Uterus (tissue), 4 donors: ENCODE data around the gene CLDN16. TPM values are rescaled to one million over a fixed set of nuclear protein-coding genes. Genes with fewer than 3 reads are reported as not detected.

Source experiments
- DNase-seq, 2 donors: peaks; one replicate each; pipeline ENCODE4 v3.0.0-alpha.2; 2019 to 2020
- H3K27ac ChIP-seq, 2 donors: fragments of 200-600 bp; sonication (generic); 1 replicate in 1 of 2; 2 replicates in 1 of 2; pipeline ENCODE4 v1.5.1; 2016 to 2018
- H3K27me3 ChIP-seq, 2 donors: fragments of 200-600 bp; sonication (generic); one replicate each; pipeline ENCODE4 v1.5.1; 2018 to 2019; ENCODE audit warnings: control low read depth in 1 of 2
- H3K36me3 ChIP-seq, 2 donors: fragments of 200-600 bp; sonication (generic); one replicate each; pipeline ENCODE4 v1.5.1; 2019; ENCODE audit warnings: control low read depth in 1 of 2
- H3K4me1 ChIP-seq, 2 donors: fragments of 200-600 bp; sonication (generic); one replicate each; pipeline ENCODE4 v1.5.1; 2018 to 2019; ENCODE audit warnings: control low read depth in 1 of 2
- H3K4me3 ChIP-seq, 2 donors: fragments of 200-600 bp; sonication (generic); 1 replicate in 1 of 2; 2 replicates in 1 of 2; pipeline ENCODE4 v1.5.1; 2018 to 2019; ENCODE audit warnings: mild to moderate bottlenecking in 1 of 2
- H3K9me3 ChIP-seq, 2 donors: fragments of 200-600 bp; sonication (generic); one replicate each; pipeline ENCODE4 v1.5.1; 2019; ENCODE audit warnings: control low read depth in 1 of 2
- POLR2A ChIP-seq, 2 donors: fragments of 450-650 bp; IDR thresholded peaks; one replicate each; pipeline ENCODE4 v1.6.1; 2016; ENCODE audit warnings: antibody characterized with exemption in 2 of 2, mild to moderate bottlenecking in 1 of 2, moderate library complexity in 1 of 2
- intact Hi-C: fragments of 100-400 bp; cut with DNase I; formaldehyde crosslinking; loops from one replicate; pipeline ENCODE4 v1.15.1; 2023; ENCODE audit warnings: low total_unique reads
- total RNA-seq, 4 donors: library from RNA; depleted of rRNA in 3 of 4; stranded (reverse); fragments of >200 nt in 3 of 4; gene quantifications; one replicate each; pipeline versions ENCODE4 v1.1.0 to v1.2.4, GENCODE V29; 2014 to 2023
- TF ChIP-seq, protein P1 (sequence below), 4 experiments: fragments of 200-600 bp in 2 of 4; fragments of 450-650 bp in 2 of 4; sonication (generic) in 2 of 4; IDR thresholded peaks; one replicate each; pipeline ENCODE4 v1.5.1; 2016 to 2019; ENCODE audit warnings: antibody characterized with exemption in 4 of 4, mild to moderate bottlenecking in 2 of 4, moderate library complexity in 1 of 4
- donor health status: DM: yes; HTN: yes; CAD: no.

Gene CLDN16
- total RNA-seq, 4 donors from 2014 or later = 0.07 to 0.58 TPM; not detected in 2

- Histone ChIP-seq H3K27ac (peak overlapping the region; percentile 34 to 56), H3K36me3 (no peaks in the 10 kb centered on the region), H3K4me1 (peaks cover 0 to 9% of the 10 kb centered on the region in 2 donors), H3K27me3 (no peaks in the 10 kb centered on the region), H3K9me3 (no peaks in the 10 kb centered on the region), H3K4me3 (no peak overlapping the region)
- intact Hi-C loops = no loop called here
- TF ChIP-seq POLR2A (IDR thresholded peaks at IDR 0.05) = no peak
- TF ChIP-seq, protein P1, sequence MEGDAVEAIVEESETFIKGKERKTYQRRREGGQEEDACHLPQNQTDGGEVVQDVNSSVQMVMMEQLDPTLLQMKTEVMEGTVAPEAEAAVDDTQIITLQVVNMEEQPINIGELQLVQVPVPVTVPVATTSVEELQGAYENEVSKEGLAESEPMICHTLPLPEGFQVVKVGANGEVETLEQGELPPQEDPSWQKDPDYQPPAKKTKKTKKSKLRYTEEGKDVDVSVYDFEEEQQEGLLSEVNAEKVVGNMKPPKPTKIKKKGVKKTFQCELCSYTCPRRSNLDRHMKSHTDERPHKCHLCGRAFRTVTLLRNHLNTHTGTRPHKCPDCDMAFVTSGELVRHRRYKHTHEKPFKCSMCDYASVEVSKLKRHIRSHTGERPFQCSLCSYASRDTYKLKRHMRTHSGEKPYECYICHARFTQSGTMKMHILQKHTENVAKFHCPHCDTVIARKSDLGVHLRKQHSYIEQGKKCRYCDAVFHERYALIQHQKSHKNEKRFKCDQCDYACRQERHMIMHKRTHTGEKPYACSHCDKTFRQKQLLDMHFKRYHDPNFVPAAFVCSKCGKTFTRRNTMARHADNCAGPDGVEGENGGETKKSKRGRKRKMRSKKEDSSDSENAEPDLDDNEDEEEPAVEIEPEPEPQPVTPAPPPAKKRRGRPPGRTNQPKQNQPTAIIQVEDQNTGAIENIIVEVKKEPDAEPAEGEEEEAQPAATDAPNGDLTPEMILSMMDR (IDR thresholded peaks at IDR 0.05) = no peak
- no peak for DNase-seq
These were observed 5.9 kb upstream of the CLDN16 start for GRCh38 chr3:190382082-190382481.

DNA sequence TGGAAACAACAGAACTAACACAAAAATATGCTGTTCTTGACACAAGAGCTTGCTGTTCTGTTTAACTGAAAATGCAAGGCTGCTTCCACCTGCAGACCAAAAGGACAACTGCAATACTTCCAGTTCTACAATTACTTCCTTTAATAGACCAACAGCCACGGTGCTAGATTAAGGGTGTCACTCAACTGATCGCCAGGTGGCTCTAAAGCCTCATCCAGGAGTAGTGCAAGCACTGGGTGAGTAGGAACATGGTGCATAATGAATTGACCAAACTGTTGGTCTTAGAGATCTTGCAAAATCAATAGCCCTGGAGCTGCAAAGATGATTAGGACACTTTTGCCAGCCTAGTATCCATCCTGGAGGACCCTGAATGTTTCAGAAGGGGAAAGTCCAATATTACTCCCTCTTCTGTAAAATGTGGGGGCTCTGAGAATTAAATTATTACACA is 3.6 kb upstream of the CLDN16 start:
- Histone ChIP-seq H3K36me3 (no peaks in the 10 kb centered on the region), H3K27ac (no peak overlapping the region), H3K4me1 (peaks cover 0 to 6% of the 10 kb centered on the region in 2 donors), H3K9me3 (no peaks in the 10 kb centered on the region), H3K27me3 (no peaks in the 10 kb centered on the region), H3K4me3 (no peak overlapping the region)
- intact Hi-C loops = no loop called here
- no peak for DNase-seq
- TF ChIP-seq POLR2A (IDR thresholded peaks at IDR 0.05) = no peak
- TF ChIP-seq, protein P1 (IDR thresholded peaks at IDR 0.05) = peak; percentile 47 to 70 (median 58)

GRCh38 chr3:190385731-190386688 is 2.0 kb upstream of the CLDN16 start:
- no peak for DNase-seq
- H3K36me3 ChIP-seq = no peaks in the 10 kb centered on the region
- no peak overlapping the region for H3K27ac ChIP-seq
- peaks cover 0 to 6% of the 10 kb centered on the region in 2 donors for H3K4me1 ChIP-seq
- H3K4me3 ChIP-seq = no peak overlapping the region
- H3K9me3 ChIP-seq = no peaks in the 10 kb centered on the region
- intact Hi-C loops = no loop called here
- no peak for TF ChIP-seq POLR2A (IDR thresholded peaks at IDR 0.05)
- TF ChIP-seq, protein P1 (IDR thresholded peaks at IDR 0.05) = no peak
- no peaks in the 10 kb centered on the region for H3K27me3 ChIP-seq

DNA sequence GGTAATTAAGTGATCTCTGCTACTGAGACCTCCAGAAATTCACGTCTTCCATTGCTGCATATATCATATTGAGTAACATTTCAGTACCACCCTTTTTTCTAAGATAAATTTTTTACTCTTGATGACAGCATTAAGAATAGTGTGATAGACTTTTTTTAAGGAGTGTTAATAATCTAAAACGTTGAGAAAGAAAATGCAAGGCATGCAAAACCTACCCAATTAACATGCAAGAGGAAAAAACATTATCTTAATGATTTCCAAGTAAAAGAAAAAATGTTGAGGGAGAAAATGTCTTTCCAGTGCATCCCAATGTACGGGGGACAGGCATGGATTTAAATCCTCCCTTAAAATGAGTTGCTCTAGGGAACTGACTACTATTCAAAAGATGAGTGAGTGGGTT is 740 bp downstream of the CLDN16 start:
- Histone ChIP-seq H3K27ac (no peak overlapping the region), H3K36me3 (no peaks in the 10 kb centered on the region), H3K4me1 (no peaks in the 10 kb centered on the region), H3K9me3 (no peaks in the 10 kb centered on the region), H3K4me3 (no peak overlapping the region), H3K27me3 (no peaks in the 10 kb centered on the region)
- intact Hi-C loops = no loop called here
- DNase-seq = no peak
- no peak for TF ChIP-seq POLR2A (IDR thresholded peaks at IDR 0.05)
- TF ChIP-seq, protein P1 (IDR thresholded peaks at IDR 0.05) = no peak

GRCh38 chr3:190396001-190396400 is 8.0 kb downstream of the CLDN16 start:
- no peaks in the 10 kb centered on the region for H3K4me1 ChIP-seq
- H3K27ac ChIP-seq = no peak overlapping the region
- H3K36me3 ChIP-seq = no peaks in the 10 kb centered on the region
- intact Hi-C loops = no loop called here
- H3K9me3 ChIP-seq = no peaks in the 10 kb centered on the region
- H3K4me3 ChIP-seq = no peak overlapping the region
- DNase-seq = no peak
- TF ChIP-seq POLR2A (IDR thresholded peaks at IDR 0.05) = no peak
- TF ChIP-seq, protein P1 (IDR thresholded peaks at IDR 0.05) = no peak
- H3K27me3 ChIP-seq = no peaks in the 10 kb centered on the region
